Gastrocnemius medialis (tissue), 4 donors: ENCODE measurements around the gene KCNAB2.

Source experiments
- CTCF ChIP-seq, 5 experiments: fragments of 450-650 bp in 3 of 5; fragments of 200-600 bp in 2 of 5; sonication (generic) in 2 of 5; IDR thresholded peaks in 4 of 5; conservative IDR thresholded peaks in 1 of 5; 1 replicate in 4 of 5; 2 replicates in 1 of 5; pipeline ENCODE4 v1.5.1; 2016 to 2019; ENCODE audit warnings: antibody characterized with exemption in 5 of 5, mild to moderate bottlenecking in 3 of 5, moderate library complexity in 3 of 5
- POLR2A ChIP-seq, 2 donors: fragments of 450-650 bp; IDR thresholded peaks; one replicate each; pipeline ENCODE4 v1.6.1; 2017; ENCODE audit warnings: antibody characterized with exemption in 2 of 2, mild to moderate bottlenecking in 2 of 2, moderate library complexity in 2 of 2

DNA sequence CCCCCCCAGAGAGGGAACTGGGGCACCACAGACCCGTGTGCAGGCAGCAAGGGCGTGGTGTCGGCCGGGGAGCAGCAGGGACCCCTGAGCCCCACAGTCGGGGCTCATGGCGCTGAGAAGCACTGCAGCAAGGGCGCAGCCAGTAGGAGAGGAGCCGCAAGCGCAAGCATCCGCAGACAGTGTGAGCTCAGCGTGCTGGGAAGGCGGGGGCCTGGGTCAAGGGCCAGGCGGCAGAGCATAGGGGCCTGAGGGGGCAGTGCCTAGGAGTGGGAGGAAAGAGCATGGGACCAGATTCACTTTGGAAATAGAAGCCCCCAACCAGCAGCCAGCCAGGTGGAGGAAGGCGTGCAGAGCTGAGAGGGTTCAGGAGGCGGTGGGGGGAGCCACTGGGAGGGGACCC lies 6.7 kb upstream of the KCNAB2 start:
- TF ChIP-seq CTCF (IDR thresholded peaks at IDR 0.05 in 4 of 5, conservative IDR thresholded peaks at IDR 0.05 in 1 of 5) (no peak), POLR2A (IDR thresholded peaks at IDR 0.05) (no peak)
